GM19455 (cell line): Measurements from ENCODE around the gene SDF4.

Source experiments
- ATAC-seq: cut with Tn5 transposase; IDR thresholded peaks from one replicate; pipeline ENCODE4 v1.9.1; 2021; ENCODE audit not compliant: unreplicated experiment

Gene SDF4

GRCh38 chr1:1213345-1214265 lies 18.2 kb downstream of the SDF4 start, which contains the start of gene TNFRSF4:
TSS of gene TNFRSF4 (minus strand) at chr1:1214153. CDS start at chr1:1214127, 26 bp downstream.
- ATAC-seq = no peak

DNA sequence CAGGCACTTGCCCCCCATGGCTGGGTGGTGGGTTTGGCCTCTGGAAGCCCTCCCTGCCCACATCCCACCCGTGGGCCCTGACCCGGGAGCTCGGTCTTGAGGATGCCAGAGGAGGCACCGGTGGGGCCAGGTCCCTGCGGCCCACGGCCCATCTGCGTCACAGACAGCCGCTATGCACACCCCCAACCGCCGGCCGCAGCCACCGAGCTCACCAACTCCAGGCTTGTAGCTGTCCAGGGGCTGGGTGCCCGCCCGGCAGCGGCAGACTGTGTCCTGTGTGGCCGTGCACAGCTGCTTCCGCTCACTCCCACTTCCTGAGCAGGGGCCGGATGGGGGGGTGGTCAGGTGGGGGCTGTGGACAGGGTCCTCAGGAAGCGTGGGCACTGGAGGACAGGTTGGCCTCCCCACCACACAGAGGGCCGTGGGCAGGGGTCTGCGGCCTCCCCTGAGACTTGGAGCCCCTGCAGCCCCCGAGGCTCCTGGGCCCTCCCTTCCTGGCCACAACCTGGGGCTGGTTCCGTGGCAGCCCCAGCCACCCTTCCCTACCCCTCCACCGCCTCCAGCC lies 18.9 kb downstream of the SDF4 start:
- ATAC-seq = no peak

GRCh38 chr1:1211541-1212441 lies 20.0 kb downstream of the SDF4 start:
- ATAC-seq = no peak

DNA sequence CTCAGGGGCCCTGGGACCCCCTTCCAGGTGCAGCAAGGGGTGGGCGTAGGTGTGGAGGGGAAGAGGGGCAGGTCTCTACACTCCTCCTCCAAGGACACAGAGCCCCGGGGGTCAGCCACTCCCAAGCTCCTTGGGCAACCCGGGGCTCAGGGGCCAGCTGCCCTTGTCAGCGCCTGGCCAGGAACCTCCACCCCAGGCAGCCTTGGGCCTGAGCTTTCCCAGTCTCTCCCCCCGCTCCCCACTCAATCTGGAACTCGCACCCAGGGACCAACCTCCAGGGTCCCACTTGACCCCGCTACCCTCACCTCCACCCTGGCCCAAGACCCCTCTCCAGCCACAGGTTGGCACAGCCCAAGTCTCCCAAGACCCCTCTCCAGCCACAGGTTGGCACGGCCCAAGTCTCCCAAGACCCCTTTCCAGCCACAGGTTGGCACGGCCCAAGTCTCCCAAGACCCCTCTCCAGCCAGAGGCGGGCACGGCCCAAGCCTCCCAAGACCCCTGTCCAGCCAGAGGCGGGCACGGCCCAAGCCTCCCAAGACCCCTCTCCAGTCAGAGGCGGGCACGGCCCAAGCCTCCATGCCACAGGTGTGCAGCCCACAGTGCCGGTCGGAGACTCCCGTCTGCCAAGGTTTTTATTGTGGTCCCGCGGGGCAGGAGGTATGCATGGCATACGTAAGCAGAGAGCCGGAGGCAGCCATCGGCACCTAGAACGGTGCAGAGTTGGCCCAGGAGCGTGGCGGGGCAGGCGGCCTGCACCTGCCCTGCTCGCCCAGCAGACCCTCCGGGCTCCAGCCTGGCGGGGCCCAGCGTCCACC lies 20.9 kb downstream of the SDF4 start:
- no peak for ATAC-seq

- ATAC-seq = no peak
Measured at GRCh38 chr1:1208713-1209433, 22.9 kb downstream of the SDF4 start.

DNA sequence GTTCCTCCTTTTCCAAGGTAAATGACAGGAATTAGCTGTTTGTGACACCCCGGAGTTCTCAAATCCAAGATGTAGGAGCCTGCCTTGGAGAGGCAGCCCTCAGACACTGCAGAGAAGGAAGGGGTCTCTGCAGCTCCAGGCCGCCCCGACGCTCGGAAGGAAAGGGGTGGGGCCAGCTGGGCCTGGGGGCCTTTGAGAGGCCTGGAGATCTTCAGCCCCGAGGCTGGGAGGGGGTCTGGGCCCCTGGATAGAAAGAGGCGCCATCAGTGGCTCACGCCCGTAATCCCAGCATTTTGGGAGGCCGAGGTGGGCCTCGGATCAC lies 24.3 kb downstream of the SDF4 start:
- ATAC-seq = no peak

DNA sequence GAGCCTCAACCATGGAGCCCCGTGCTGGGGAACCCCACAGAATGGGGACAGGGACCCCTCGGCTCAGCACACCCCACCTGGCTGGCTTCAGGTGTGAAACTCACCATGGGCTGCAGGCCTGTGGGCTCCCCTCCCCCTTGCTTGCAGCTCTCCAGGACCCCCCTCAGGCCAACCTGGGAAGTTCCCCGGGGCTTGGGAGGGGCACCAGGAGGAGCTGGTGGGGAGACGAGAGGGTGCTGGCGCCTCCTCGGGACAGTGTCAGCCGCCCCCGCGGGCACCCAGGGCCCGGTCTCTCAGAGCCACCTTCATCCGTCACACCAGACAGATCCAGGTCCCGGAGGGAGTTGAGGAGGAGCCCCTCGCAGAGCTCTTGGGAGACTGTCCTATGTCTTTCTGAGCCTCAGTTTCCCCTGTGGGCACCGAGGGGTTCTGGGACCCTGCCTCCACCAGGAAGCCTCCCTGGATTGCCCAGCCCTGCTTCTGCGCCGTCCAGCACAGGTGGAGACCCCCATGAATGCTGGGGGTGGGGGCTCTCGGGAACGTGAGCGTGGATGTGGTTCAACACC lies 24.8 kb downstream of the SDF4 start:
- ATAC-seq = no peak

DNA sequence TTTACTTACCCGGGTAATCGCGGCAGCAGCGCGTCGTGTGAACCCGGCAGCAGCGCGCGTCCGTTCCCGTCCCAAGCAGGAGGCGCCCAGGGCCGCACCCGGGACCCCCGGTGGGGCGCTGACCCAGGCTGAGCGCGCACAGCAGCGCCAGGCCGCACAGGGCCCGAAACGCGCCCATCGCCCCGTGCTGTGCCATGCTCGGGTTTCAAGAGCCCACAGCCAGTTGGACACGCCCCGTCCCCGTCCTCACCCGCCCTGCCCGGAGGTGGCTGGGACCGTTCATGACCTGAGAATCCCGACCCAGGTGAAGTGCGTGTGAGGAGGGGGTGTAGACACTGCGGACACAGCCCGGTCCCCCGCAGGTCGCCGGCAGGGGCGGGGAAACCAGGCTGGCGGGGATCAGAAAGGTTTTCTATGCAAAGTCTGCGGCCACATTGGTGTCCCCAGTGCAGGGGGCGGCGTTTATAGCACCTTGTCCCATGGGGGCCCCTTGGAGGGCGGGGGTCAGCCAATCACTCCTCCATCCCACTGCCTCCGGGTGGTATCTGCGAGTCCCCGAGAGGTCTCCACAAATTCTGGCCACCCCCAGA lies 25.3 kb downstream of the SDF4 start, which contains the start of gene TNFRSF18:
Gene TNFRSF18 (minus strand): TSS at position 217 of the 590 bp plus-strand sequence. CDS start 21 bp downstream, at position 196.
- ATAC-seq = no peak

DNA sequence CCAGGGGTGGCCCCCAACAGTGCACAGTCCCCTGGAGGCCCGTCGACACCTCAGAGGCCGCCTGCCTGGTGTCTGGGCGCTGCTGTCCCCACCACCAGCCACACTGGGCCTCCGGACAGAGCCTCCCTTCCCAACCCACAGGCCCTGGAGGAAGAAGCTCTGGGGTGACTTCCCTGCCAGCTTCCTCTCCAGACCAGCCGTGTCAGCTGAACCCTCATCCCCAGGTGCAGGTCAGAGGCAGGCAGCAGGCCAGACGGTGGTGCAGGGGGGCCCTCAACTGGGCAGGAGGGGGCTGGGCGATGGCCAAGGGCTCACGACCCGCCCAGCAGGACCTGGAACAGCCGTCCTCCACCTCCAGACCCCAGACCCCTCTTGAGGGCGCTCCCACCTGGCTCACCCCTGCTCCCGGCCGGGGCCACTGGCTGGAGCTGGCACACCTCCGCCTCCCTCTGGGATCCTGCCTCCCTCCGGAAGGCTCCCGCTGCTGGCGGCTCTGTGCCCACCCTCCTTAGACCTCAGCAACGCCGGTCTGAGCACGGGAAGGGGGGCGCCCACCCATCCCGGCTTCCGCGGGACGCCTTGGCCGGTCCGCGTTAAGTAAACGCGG lies 25.9 kb downstream of the SDF4 start:
- ATAC-seq = no peak

DNA sequence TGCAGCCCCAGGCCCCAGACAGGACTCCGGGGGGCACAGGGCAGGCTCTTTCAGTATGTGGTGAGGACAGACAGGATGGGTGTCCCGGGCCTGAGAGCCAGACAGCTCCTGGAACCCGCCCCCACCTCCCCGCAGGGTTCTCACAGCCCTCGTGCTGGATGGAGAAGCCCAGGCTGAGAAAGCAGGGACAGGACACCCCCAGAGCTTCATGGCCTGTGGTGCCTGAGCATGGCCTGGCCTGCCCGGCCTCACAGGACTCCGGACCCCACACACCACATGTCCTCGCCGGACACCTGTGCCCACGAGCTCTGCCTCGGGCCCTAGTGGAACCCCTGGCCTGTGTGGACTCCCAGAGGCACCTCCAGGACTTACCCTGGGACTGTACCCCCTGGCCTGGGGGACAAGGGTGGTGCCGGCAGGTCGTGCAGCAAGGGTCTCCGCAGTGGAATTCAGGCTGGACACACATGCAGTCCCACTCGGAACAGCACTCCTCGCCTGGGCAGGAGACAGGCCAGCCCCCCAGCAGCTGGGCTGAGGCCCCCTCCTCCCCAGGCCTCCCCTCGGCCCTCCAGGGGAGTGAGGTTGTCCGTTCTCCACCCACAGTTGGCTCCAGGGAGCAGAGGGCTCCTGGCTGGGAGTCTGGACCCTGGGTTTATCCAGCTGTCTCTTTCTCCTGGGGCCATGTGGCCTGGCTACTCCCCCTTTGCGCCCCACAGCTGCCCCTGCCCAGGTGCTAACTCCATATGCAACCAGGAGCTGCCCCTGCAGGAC lies 26.6 kb downstream of the SDF4 start:
- ATAC-seq = no peak

DNA sequence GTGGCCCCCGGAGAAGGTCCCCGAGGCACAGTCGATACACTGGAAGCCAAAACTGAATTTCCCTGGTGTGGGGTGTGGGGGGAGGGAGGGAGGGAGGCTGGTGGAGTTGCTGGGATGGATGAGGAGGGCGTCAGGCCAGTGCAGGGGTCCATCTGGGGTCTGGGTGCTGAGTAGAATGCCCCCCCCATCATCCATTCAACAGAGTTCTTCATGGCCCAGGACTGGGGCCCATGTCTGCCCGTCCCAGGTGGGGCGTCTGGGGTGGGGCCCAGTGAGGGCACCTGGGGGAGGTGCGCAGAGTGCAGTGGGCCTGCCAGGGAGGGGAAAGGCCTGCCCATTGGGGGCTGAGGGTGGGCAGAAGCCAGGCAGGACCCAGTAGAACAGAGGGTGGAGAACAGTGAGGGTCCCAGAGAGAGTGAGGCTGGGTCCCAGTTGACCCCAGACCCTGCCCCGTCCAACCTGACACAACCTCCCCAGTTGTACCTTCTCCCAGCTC lies 27.3 kb downstream of the SDF4 start:
- no peak for ATAC-seq

DNA sequence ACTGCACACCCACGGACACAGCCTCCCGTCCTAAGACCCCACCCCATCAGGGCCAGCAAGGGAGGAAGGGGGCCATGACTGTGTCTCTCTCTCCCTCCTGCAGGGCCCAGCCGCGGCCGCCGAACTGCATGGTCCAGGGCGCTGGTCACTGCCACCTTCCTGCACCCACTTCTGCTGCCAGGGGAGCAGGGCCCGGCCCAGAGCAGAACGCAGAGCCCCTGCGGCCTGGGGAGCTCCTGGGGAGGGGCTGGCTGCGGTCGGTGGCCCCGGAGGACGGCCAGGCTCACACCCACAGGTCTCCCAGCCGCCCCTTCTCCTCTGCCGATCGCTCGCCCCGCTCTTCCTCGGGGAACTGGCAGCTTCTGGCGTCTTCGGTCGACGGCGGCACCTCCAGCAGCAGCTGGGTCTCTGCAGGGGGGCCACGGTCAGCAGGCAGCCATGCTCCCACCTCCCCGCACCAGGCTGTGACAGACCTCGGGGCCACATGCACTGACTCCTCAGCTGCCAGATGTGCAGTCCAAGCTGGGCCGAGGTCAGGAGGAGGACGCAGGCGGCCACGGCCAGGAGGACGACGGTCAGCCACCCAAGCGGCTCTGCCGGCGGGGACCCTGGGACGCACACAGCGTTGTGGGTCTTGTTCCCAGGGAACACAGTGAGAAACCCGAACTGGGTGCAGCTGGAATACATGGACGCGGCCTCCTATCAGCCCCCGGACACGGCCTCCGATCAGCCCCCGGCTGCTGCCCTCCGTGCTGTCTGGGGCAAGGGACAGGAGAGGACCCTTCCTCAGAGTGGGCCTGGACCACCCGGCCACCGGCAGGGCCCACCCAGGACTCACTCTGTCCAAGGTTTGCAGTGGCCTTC lies 28.0 kb downstream of the SDF4 start:
- ATAC-seq = no peak

DNA sequence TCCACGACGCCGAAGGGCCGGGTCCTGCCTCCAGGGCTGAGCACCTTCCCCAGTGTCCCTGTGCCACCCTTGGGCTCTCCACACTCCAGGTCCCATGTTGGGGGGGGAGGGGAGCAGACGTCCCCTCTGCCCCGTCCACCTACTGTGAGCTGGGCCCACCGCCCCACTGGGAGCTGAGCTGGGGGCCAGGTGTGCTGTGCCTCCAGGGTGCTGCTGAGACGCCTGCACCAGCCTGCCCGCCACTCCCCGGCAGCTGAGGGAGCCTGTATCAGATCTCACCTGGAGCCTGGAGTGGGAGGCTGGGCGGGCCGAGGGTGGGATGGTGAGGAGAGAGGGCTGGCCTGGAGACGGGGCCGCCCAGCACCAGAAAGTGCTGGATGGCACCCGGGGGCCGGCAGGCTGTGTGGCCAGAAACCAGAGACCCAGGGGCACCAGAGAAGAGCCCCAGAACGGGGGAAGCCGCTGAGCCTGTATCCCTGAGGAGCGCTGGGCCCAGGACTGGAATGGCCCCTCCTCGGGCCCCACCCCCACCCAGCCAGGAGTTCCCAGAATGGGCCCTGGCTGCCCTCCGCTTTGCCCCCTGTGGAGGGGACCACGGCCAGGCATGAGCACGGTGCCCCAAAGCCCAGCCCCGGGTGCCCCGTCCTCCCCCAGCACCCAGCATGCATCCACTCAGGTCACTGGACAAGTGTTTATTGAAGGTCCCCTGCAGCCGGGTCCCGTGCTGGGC lies 28.8 kb downstream of the SDF4 start:
- ATAC-seq = no peak

GRCh38 chr1:1200876-1201810 lies 30.7 kb downstream of the SDF4 start:
- ATAC-seq = no peak
